Lower lobe of right lung (tissue), 1 donor: ENCODE results near the gene GABRA5. TPM values are rescaled to one million over a fixed set of nuclear protein-coding genes. Genes with fewer than 3 reads are reported as not detected.

Experiments
- total RNA-seq: library from RNA; stranded (reverse); fragmentation: NEBNext Ultra II Directional; extraction: Animal tissue kit (Norgen Biotek cat#: 25700); gene quantifications from one replicate; pipeline ENCODE4 v1.2.1, GENCODE V29; 2021
- donor health status: DM: no; HTN: yes; CAD: no; lungs with severe emphysema.

GABRA5 gene
- total RNA-seq, 1 donor from 2014 or later, result not detected

Other genes with a start within 250 kb of the GABRA5 start
- 5.5 TPM for gene GABRB3, start 94.0 kb upstream of the GABRA5 start, total RNA-seq
- not detected for gene GABRG3, start 104.1 kb downstream of the GABRA5 start, total RNA-seq